KOPT-K1 (cell line): ENCODE results near the gene CCN5.

Source experiments
- H3K27ac ChIP-seq: fragments of 200-600 bp; sonication (generic); 2 replicates; pipeline ENCODE4 v1.5.1; 2016; ENCODE audit warnings: antibody characterized with exemption, mild to moderate bottlenecking, low read depth, low read length; ENCODE audit not compliant: poor library complexity, severe bottlenecking
- H3K36me3 ChIP-seq: fragments of 200-600 bp; sonication (generic); 2 replicates; pipeline ENCODE4 v1.5.1; 2017; ENCODE audit warnings: antibody characterized with exemption, mild to moderate bottlenecking, low read length, moderate library complexity; ENCODE audit not compliant: insufficient read depth
- H3K9me3 ChIP-seq: fragments of 200-600 bp; sonication (generic); 2 replicates; pipeline ENCODE4 v1.5.1; 2017; ENCODE audit warnings: antibody characterized with exemption, low read length, mild to moderate bottlenecking; ENCODE audit not compliant: insufficient read depth, poor library complexity, severe bottlenecking

The CCN5 gene

GRCh38 chr20:44719841-44720240, 4.7 kb downstream of the CCN5 start:
- no peaks in the 10 kb centered on the region for H3K9me3 ChIP-seq
- H3K27ac ChIP-seq, result no peak overlapping the region
- no peaks in the 10 kb centered on the region for H3K36me3 ChIP-seq

GRCh38 chr20:44720621-44720996, 5.4 kb downstream of the CCN5 start:
- no peaks in the 10 kb centered on the region for H3K36me3 ChIP-seq
- no peak overlapping the region for H3K27ac ChIP-seq
- H3K9me3 ChIP-seq, result no peaks in the 10 kb centered on the region

DNA sequence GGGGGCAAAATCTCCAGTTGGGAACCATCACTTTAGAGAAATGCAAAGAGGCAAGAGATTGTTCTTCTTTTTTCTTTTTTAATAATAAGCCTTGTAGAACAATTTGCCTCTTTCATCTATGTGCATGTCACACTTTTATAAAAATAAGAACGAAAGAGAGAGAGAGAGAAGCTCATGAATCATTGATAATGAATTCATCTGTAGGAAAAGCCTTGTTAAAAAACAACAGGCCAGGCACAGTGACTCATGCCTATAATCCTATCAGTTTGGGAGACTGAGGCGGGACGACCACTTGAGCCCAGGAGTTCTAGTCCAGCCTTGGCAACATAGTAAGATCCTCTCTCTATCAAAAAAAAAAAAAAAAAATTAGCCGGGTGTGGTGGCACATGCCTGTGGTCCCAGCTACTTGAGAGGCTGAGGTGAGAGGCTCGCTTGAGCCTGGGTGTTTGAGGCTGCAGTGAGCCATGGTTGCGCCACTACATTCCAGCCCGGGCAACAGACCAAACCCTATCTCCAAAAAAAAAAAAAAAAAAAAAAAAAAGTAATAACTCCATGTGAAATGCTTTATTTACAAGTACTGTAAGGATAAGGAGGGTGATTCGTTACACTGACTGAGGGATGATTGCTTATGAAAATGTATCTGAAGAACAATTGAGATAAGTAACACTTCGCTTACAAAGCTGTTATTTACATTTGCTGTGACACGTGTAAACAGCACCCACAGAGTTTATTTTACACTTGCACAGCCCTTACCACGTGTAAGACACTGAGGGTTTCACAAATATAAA, 6.0 kb downstream of the CCN5 start:
- H3K27ac ChIP-seq, result no peak overlapping the region
- H3K36me3 ChIP-seq, result no peaks in the 10 kb centered on the region

GRCh38 chr20:44721785-44722054, 6.6 kb downstream of the CCN5 start:
- H3K27ac ChIP-seq, result no peak overlapping the region
- H3K9me3 ChIP-seq, result no peaks in the 10 kb centered on the region
- no peaks in the 10 kb centered on the region for H3K36me3 ChIP-seq

More for the DNA sequence above, 6.0 kb downstream of the CCN5 start:
- H3K9me3 ChIP-seq, result no peaks in the 10 kb centered on the region

- H3K36me3 ChIP-seq, result no peaks in the 10 kb centered on the region
- H3K27ac ChIP-seq, result no peak overlapping the region
Observed at GRCh38 chr20:44722990-44723389, 7.8 kb downstream of the CCN5 start.

GRCh38 chr20:44723391-44723790, 8.2 kb downstream of the CCN5 start:
- Histone ChIP-seq H3K27ac (no peak overlapping the region), H3K9me3 (no peaks in the 10 kb centered on the region), H3K36me3 (no peaks in the 10 kb centered on the region)

More at GRCh38 chr20:44722990-44723389, 7.8 kb downstream of the CCN5 start:
- no peaks in the 10 kb centered on the region for H3K9me3 ChIP-seq

- Histone ChIP-seq H3K27ac (no peak overlapping the region), H3K36me3 (no peaks in the 10 kb centered on the region), H3K9me3 (no peaks in the 10 kb centered on the region)
Observed at GRCh38 chr20:44723798-44724362, 8.7 kb downstream of the CCN5 start.

GRCh38 chr20:44724423-44725091, 9.4 kb downstream of the CCN5 start:
- Histone ChIP-seq H3K9me3 (no peaks in the 10 kb centered on the region), H3K36me3 (no peaks in the 10 kb centered on the region), H3K27ac (no peak overlapping the region)

GRCh38 chr20:44725837-44726236, 10.7 kb downstream of the CCN5 start:
- H3K9me3 ChIP-seq, result no peaks in the 10 kb centered on the region
- no peak overlapping the region for H3K27ac ChIP-seq
- no peaks in the 10 kb centered on the region for H3K36me3 ChIP-seq

DNA sequence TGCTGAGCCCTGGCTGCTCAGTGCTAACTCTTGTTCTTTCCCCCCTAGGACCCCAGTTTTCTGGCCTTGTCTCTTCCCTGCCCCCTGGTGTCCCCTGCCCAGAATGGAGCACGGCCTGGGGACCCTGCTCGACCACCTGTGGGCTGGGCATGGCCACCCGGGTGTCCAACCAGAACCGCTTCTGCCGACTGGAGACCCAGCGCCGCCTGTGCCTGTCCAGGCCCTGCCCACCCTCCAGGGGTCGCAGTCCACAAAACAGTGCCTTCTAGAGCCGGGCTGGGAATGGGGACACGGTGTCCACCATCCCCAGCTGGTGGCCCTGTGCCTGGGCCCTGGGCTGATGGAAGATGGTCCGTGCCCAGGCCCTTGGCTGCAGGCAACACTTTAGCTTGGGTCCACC, 11.9 kb downstream of the CCN5 start:
- Histone ChIP-seq H3K9me3 (no peaks in the 10 kb centered on the region), H3K27ac (no peak overlapping the region), H3K36me3 (no peaks in the 10 kb centered on the region)

GRCh38 chr20:44727651-44728050, 12.5 kb downstream of the CCN5 start:
- Histone ChIP-seq H3K9me3 (no peaks in the 10 kb centered on the region), H3K36me3 (no peaks in the 10 kb centered on the region), H3K27ac (no peak overlapping the region)

DNA sequence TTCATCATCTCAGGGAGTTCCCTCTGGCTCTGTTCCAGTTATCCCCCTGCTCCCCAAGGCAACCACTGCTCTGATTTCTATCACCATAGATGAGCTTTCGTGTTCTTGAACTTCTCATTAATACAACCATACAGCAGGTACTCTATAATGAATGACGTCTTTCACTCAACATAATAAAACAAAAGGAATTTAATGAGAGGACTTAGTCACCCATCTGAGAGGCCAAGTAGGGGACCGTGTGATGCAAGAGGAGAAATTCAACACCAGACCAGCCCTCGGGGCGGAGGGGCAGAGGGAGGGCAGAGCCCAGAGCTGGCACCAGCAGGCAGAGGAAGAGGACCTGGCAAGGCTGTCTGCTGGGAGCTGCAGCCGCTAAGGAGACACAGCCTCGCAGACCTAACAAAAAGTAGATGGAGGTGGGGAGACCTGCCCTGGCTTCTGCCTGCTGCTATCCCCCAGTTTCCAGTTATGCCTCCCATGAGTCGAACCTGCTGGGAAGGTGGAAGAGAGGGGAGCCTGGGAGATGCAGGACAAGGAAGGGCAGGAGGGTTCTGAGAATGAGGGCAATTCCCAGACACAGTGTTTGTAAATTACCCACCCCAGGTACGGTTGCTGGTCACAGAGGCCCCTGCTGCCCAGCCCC, 13.8 kb downstream of the CCN5 start:
- H3K36me3 ChIP-seq, result no peaks in the 10 kb centered on the region
- H3K9me3 ChIP-seq, result no peaks in the 10 kb centered on the region
- H3K27ac ChIP-seq, result no peak overlapping the region

DNA sequence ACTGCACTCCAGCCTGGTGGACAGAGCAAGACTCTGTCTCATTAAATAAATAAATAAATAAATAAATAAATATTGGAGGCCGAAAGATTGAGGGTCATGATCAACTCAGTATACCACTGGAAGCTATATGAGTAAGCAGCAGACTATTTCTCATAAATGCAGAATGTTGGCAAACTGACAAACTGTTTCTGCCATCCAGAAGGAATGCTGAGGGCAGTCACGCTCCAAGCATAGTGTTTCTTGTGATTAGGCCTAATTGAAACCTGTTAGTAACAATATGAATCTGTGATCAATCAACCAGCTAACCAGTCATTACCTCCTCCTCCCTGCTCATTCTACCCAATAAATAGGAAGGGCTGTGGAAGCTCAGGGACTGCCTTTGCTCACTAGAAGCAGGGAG, 15.3 kb downstream of the CCN5 start:
- Histone ChIP-seq H3K27ac (no peak overlapping the region), H3K9me3 (no peaks in the 10 kb centered on the region), H3K36me3 (no peaks in the 10 kb centered on the region)

DNA sequence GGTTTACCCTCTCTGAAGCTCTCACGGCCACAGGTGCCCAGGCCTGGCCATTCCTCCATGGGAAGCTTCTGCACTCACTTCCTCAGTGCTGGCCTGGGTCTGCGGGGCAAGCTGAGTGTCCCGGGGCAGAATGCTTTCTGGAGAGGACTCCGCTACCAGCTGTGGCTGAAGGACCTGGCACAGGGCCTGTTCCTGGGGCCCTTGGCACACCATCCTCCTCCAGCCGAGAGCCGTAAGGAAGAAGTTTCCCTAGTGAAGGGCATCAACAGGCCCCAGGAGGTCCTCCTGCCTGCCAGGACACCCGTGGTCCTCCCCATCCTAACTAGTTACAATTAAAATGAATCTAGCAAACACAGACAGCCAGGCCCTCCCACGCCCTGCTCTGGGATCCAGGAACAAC, 16.5 kb downstream of the CCN5 start:
- Histone ChIP-seq H3K27ac (no peak overlapping the region), H3K9me3 (peaks cover 3% of the 10 kb centered on the region), H3K36me3 (no peaks in the 10 kb centered on the region)

- H3K9me3 ChIP-seq, result peaks cover 10% of the 10 kb centered on the region
- no peaks in the 10 kb centered on the region for H3K36me3 ChIP-seq
- no peak overlapping the region for H3K27ac ChIP-seq
Observed at GRCh38 chr20:44732327-44732726, 17.2 kb downstream of the CCN5 start.
